HepG2 (cell line): ENCODE data around the gene SCAF8. TPM values are rescaled to one million over a fixed set of nuclear protein-coding genes. Genes with fewer than 3 reads are reported as not detected.

Experiments
- AHR ChIP-seq: IDR thresholded peaks from 2 replicates; pipeline ENCODE4 v1.6.1; 2018; ENCODE audit warnings: missing genetic modification reagents, missing compliant biosample characterization
- GPN1 ChIP-seq: sonication (generic); formaldehyde crosslinking; IDR thresholded peaks from 2 replicates; pipeline ENCODE4 v1.5.1; 2020; ENCODE audit warnings: missing genetic modification reagents, borderline replicate concordance
- HOMEZ ChIP-seq: IDR thresholded peaks from 2 replicates; pipeline ENCODE4 v1.6.1; 2016; ENCODE audit warnings: low read depth
- HOXA9 ChIP-seq: sonication (generic); formaldehyde crosslinking; IDR thresholded peaks from 2 replicates; pipeline ENCODE4 v1.8.1; 2022; ENCODE audit warnings: missing genetic modification reagents, mild to moderate bottlenecking, moderate library complexity, borderline replicate concordance
- IKZF4 ChIP-seq: sonication (generic); formaldehyde crosslinking; IDR thresholded peaks from 2 replicates; pipeline ENCODE4 v1.5.1; 2020; ENCODE audit warnings: borderline replicate concordance, mild to moderate bottlenecking, low read depth, missing genetic modification reagents; ENCODE audit errors: not compliant biosample characterization
- JUND ChIP-seq: sonication (generic); formaldehyde crosslinking; IDR thresholded peaks from 2 replicates; pipeline ENCODE4 v1.8.0; 2022; ENCODE audit warnings: mild to moderate bottlenecking, missing genetic modification reagents
- MATR3 ChIP-seq: sonication (generic); formaldehyde crosslinking; IDR thresholded peaks from 2 replicates; pipeline ENCODE4 v1.4.0; 2020; ENCODE audit warnings: missing genetic modification reagents
- MAZ ChIP-seq, 2 experiments: sonication (generic) in 1 of 2; formaldehyde crosslinking in 1 of 2; IDR thresholded peaks; 2 replicates each; pipeline versions ENCODE4 v1.5.0 to v1.6.1; 2012 to 2020; ENCODE audit warnings: low read depth in 2 of 2, mild to moderate bottlenecking in 2 of 2, borderline replicate concordance in 1 of 2, improper control_type of control experiment in 1 of 2, low read length in 1 of 2, missing genetic modification reagents in 1 of 2, moderate library complexity in 1 of 2
- MBNL3 ChIP-seq: fragments of 250-450 bp; sonication (Bioruptor Pico); conservative IDR thresholded peaks from 2 replicates; pipeline ENCODE4 v1.8.0; 2022; ENCODE audit warnings: mild to moderate bottlenecking, inconsistent platforms
- NFAT5 ChIP-seq: sonication (generic); formaldehyde crosslinking; IDR thresholded peaks from 2 replicates; pipeline ENCODE4 v1.4.0; 2020; ENCODE audit warnings: missing genetic modification reagents
- SMC3 ChIP-seq: IDR thresholded peaks from 2 replicates; pipeline ENCODE4 v1.6.1; 2011; ENCODE audit warnings: low read length, improper control_type of control experiment
- TBL1XR1 ChIP-seq: fragments of 150-350 bp; IDR thresholded peaks from 2 replicates; pipeline ENCODE4 v1.6.1; 2014; ENCODE audit warnings: borderline replicate concordance, low read length; ENCODE audit not compliant: partially characterized antibody
- ZC3H4 ChIP-seq: sonication (generic); formaldehyde crosslinking; IDR thresholded peaks from 2 replicates; pipeline ENCODE4 v1.4.0; 2020; ENCODE audit warnings: missing genetic modification reagents, borderline replicate concordance
- ZIK1 ChIP-seq: sonication (generic); formaldehyde crosslinking; IDR thresholded peaks from 2 replicates; pipeline ENCODE4 v1.5.0; 2020; ENCODE audit warnings: mild to moderate bottlenecking, low read depth, missing genetic modification reagents, borderline replicate concordance
- ZMAT5 ChIP-seq: sonication (generic); formaldehyde crosslinking; IDR thresholded peaks from 2 replicates; pipeline ENCODE4 v1.5.0; 2020; ENCODE audit warnings: mild to moderate bottlenecking, low read depth, missing genetic modification reagents, borderline replicate concordance
- ZNF382 ChIP-seq: sonication (generic); formaldehyde crosslinking; IDR thresholded peaks from 2 replicates; pipeline ENCODE4 v1.5.0; 2020; ENCODE audit warnings: missing genetic modification reagents, mild to moderate bottlenecking, borderline replicate concordance
- polyA plus RNA-seq, 8 experiments: library from polyadenylated mRNA; depleted of rRNA in 3 of 8; stranded (reverse) in 7 of 8; unstranded in 1 of 8; fragments of >200 nt; fragmentation: Illumina TruSeq in 4 of 8; extraction: Trizol in 4 of 8; gene quantifications; 2 replicates each; pipeline versions ENCODE4 v1.2.1 to v1.2.3, GENCODE V29; 2011 to 2016; ENCODE audit warnings: low read depth in 4 of 8, missing spikeins in 1 of 8, mixed read lengths in 1 of 8; ENCODE audit not compliant: insufficient read depth in 1 of 8
- total RNA-seq, 5 experiments: library from RNA; depleted of rRNA; stranded (reverse); fragments of >200 nt; fragmentation: Illumina TruSeq; extraction: Trizol; gene quantifications; 2 replicates each; pipeline ENCODE4 v1.2.3, GENCODE V29; 2016; ENCODE audit warnings: low read depth in 1 of 5
- TF ChIP-seq, protein P1 (sequence below): fragments of 450-650 bp; IDR thresholded peaks from 2 replicates; pipeline ENCODE4 v1.6.1; 2017; ENCODE audit warnings: mild to moderate bottlenecking
- TF ChIP-seq, protein P2 (sequence below): sonication (generic); formaldehyde crosslinking; IDR thresholded peaks from 2 replicates; pipeline ENCODE4 v1.5.0; 2020; ENCODE audit warnings: missing genetic modification reagents

The SCAF8 gene
- total and polyA plus RNA-seq, 2 of the 13 experiments (the other 11 are each of a cell fraction or from before 2014, with no cell fraction given), result 15.3 to 40.8 TPM

DNA sequence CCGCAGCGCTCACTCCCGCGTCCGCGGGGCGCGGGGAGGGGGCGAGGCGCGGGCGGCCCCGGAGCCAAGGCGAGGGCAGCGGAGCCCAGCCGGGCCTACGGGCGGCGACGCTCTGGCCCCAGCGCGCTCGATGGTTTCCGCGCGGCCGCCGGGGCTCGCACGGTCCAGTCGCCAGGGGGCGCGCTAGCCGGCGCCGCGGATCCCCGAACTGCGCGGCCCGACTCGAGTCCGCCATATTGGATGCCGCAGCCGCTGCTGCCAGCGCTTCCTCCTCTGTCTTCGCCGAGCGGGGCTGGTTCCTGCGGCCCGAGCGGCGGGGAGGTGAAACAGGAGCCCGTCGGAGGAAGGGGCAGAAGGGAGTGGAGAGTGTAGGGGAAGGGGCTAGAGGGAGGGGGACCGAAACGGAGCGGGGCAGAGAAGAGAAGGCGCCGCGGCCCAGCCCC, at the start of gene SCAF8 (continued):
- TF ChIP-seq ZNF382 (CRISPR knock-in tag), result no peak
- TF ChIP-seq, protein P1, sequence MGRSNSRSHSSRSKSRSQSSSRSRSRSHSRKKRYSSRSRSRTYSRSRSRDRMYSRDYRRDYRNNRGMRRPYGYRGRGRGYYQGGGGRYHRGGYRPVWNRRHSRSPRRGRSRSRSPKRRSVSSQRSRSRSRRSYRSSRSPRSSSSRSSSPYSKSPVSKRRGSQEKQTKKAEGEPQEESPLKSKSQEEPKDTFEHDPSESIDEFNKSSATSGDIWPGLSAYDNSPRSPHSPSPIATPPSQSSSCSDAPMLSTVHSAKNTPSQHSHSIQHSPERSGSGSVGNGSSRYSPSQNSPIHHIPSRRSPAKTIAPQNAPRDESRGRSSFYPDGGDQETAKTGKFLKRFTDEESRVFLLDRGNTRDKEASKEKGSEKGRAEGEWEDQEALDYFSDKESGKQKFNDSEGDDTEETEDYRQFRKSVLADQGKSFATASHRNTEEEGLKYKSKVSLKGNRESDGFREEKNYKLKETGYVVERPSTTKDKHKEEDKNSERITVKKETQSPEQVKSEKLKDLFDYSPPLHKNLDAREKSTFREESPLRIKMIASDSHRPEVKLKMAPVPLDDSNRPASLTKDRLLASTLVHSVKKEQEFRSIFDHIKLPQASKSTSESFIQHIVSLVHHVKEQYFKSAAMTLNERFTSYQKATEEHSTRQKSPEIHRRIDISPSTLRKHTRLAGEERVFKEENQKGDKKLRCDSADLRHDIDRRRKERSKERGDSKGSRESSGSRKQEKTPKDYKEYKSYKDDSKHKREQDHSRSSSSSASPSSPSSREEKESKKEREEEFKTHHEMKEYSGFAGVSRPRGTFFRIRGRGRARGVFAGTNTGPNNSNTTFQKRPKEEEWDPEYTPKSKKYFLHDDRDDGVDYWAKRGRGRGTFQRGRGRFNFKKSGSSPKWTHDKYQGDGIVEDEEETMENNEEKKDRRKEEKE, result no peak
- peak; percentile 68; the same call in 1 of the 2 replicates for TF ChIP-seq MAZ (IDR thresholded peaks at IDR 0.05; ENCODE audit: borderline replicate concordance, low read depth, low read length)
- TF ChIP-seq MAZ (CRISPR knock-in tag; IDR thresholded peaks at IDR 0.05; ENCODE audit: low read depth), result peak; percentile 95
- no peak for TF ChIP-seq IKZF4 (CRISPR knock-in tag)
- peak; percentile 70; the same call in 1 of the 2 replicates for TF ChIP-seq ZIK1
- TF ChIP-seq HOMEZ, result peak; percentile 16; the same call in 1 of the 2 replicates
- TF ChIP-seq ZMAT5 (CRISPR knock-in tag), result no peak
- no peak for TF ChIP-seq SMC3
- no peak for TF ChIP-seq MATR3
- no peak for TF ChIP-seq GPN1 (CRISPR knock-in tag)
- TF ChIP-seq NFAT5 (CRISPR knock-in tag), result peak; percentile 89
- no peak for TF ChIP-seq AHR
- no peak for TF ChIP-seq ZC3H4 (CRISPR knock-in tag)
- no peak for TF ChIP-seq MBNL3 (CRISPR knock-in tag)
- TF ChIP-seq JUND (CRISPR knock-in tag), result 0 out of 2 replicates have a peak, but pooled peaks have one; percentile 49
- TF ChIP-seq, protein P2, sequence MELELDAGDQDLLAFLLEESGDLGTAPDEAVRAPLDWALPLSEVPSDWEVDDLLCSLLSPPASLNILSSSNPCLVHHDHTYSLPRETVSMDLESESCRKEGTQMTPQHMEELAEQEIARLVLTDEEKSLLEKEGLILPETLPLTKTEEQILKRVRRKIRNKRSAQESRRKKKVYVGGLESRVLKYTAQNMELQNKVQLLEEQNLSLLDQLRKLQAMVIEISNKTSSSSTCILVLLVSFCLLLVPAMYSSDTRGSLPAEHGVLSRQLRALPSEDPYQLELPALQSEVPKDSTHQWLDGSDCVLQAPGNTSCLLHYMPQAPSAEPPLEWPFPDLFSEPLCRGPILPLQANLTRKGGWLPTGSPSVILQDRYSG (CRISPR knock-in tag), result no peak
- no peak for TF ChIP-seq HOXA9 (CRISPR knock-in tag)
- TF ChIP-seq TBL1XR1, result peak; percentile 56
